GM19463 (cell line): ENCODE data around the gene TSC22D4.
A peak's percentile ranks its signal among the peaks of the same experiment; 100 is the strongest.
"Not testable (repeated sequence)": the region's sequence is repeated elsewhere in the genome, so short reads cannot be mapped to it uniquely, and the experiment has no call there.

Experiments
- ATAC-seq: cut with Tn5 transposase; IDR thresholded peaks from one replicate; pipeline ENCODE4 v1.9.1; 2021; ENCODE audit warnings: mild to moderate bottlenecking, moderate library complexity; ENCODE audit not compliant: unreplicated experiment

TSC22D4 gene

GRCh38 chr7:100447363-100447762 is 31.7 kb downstream of the TSC22D4 start:
- not testable (repeated sequence) for ATAC-seq

DNA sequence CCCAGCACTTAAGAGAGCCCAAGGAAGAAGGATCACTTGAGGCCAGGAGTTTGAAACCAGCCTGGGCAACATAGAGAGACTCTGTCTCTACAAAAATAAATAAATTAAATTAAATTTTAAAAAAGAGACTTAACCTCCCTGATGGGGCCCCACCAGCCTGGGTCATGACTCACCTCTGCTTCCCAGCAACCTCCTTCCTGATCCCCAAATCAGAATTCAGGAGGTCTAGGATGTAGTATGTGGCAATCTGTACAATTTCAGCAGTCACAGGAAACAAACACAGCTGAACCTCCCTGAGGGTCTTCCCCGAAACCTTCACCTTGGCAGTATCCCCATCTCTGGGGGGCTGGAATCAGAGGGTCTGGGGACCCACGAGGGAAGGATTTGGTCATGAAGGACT is 33.0 kb downstream of the TSC22D4 start:
- ATAC-seq, result no peak

- ATAC-seq, result no peak
These were observed 34.4 kb downstream of the TSC22D4 start for GRCh38 chr7:100444311-100445278.

- ATAC-seq, result no peak
These were observed 35.7 kb downstream of the TSC22D4 start for GRCh38 chr7:100443096-100443840.

GRCh38 chr7:100441641-100442535 is 37.1 kb downstream of the TSC22D4 start:
- no peak for ATAC-seq

GRCh38 chr7:100439244-100439643 is 39.8 kb downstream of the TSC22D4 start:
- ATAC-seq, result not testable (repeated sequence)

- not testable (repeated sequence) for ATAC-seq
These were observed 40.3 kb downstream of the TSC22D4 start for GRCh38 chr7:100438731-100439130.

- ATAC-seq, result no peak
These were observed 40.8 kb downstream of the TSC22D4 start for GRCh38 chr7:100438172-100438571.

DNA sequence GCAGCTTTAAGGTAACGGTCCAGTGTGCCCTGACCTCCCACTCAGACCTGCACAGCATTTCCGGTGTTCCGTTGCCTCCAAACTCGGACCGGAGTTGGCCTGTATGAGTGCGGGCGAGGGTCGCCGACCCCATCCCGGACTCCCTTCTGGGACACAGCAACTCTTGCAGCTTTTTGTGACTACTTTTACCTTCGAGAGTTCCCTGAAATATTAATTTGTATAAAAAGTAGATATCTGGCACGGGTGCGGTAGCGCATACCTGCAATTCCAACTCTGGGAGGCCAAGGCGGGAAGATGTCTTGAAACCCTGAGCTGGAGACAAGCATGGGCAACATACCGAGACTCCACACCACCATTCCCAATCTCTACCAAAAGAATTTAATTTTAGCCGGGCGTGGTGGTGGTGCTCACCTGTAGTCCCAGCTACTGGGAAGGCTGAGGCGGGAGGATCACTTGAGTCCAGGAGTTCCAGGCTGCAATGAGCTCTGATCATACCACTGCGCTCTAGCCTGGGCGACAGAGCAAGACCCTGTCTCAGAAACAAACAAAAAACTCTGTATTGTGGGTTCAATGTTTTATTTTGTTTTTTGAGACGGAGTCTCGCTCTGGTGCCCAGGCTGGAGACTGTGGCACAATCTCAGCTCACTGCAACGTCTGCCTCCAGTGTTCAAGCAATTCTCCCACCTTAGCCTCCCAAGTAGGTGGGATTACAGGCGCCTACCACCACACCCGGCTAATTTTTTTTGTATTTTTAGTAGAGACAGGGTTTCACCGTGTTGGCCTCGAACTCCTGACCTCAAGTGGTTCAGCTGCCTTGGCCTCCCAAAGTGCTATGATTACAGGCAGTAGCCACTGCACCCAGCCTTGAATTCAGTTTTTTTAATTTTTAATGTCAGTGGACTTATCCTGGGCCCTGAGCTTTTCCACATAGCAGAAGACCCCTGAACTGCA is 41.6 kb downstream of the TSC22D4 start:
- ATAC-seq, result no peak

DNA sequence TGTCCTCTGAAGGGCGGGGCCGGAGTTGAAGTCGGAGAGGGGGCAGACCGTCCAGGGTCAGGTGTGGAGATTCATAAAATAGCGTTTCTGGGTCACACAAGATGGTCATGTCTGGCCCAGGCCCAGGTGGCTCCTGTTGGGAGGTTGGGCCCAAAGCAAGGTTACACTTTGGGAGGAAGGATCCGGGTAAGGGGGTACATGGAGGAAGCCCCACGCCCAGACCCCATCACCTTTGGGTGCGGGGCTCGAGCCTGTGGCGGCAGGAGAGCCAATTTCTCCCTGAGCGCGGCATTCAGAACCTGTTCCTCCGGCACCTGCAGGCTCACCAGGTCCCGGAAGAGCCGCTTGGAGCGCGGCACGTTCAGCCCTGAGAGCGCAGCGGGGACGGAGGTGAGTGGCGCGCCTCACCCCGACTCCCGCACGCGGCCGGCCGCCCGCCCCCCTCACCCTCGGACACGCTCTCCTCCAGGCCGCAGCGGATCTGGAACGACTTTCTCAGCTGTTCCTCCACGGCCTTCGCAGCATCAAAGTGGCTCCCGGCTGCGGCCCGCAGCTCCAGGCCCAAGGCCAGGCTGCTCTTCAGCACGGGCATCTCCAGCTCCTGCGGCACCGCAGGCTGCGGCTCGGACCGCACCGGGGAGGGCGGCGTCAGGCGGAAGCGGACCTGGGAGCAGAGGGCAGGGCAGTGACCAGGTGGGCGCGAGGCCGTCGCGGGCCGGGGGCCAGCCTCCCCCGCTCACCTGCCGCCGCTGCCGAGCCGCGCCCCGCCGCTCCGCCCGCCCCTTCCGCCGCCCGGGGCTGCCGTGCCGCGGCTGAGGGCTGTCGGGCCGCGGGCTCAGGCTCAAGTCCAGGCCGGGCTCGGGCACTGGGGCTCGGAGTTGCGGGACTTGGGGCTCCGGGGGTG is 43.4 kb downstream of the TSC22D4 start:
- ATAC-seq, result peak; percentile 29

- no peak for ATAC-seq
These were observed 44.5 kb downstream of the TSC22D4 start for GRCh38 chr7:100434297-100435144.

DNA sequence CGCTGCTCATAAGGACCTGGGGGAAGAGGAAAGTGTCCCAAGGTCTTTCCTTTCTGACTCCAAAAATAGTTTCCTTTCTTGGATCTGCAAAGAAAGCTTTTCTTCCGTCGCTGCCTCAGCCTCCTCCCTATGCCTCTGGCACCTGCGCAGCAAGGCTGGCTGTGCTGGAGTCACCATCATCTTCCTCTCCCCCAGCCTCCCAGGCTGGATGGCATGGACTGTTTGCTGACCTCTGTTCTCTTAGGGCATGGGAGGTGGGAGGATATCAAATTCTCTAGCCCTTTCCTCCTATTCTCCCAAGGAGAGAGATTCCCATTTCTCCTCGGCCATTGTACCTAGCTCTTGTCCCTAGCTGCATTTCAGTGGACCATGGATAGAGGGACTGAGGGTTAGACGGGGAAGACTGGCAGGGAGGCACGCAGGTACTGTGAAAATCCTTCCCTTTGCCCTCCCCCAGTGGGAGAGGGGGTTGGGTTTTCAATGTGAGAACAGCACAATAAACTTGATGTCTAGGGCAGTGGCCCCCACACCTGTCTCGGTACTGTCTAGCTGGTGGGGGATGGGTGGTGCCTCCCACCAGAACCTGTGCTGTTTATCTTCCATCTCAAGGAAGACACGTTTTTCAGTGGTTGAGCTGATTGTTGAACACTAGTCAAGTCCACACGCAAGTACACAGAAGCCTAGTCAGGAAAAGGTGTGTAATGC is 45.3 kb downstream of the TSC22D4 start:
- no peak for ATAC-seq

- ATAC-seq, result no peak
These were observed 45.8 kb downstream of the TSC22D4 start for GRCh38 chr7:100433276-100433591.

DNA sequence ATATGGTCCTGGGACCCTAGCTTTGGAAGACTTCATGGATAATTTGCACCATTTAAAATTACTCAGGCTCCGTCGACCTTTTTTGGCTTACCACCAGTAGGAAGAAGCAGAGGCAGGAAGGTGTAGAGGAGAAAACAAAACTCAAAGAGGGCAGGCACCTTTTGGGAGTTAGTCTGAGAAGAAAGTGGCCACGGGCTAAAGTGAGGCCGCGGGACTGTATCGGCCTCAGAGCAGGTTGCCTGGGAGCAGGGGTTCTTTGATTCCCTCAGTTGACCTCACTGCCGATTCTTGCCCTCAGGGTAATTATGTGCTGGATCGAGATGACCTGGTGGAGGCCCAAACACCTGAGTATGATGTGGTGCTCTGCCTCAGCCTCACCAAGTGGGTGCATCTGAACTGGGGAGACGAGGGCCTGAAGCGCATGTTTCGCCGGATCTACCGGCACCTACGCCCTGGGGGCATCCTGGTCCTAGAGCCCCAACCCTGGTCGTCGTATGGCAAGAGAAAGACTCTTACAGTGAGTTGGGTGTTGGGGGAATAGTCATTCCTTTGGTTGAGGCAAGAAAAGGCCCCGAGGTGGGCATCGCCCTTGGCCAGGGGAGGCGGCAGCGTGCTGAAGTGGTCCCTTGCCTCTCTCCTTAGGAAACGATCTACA is 46.3 kb downstream of the TSC22D4 start:
- ATAC-seq, result no peak

GRCh38 chr7:100432053-100432452 is 47.0 kb downstream of the TSC22D4 start:
- ATAC-seq, result no peak

GRCh38 chr7:100431286-100431735 is 47.7 kb downstream of the TSC22D4 start:
- ATAC-seq, result no peak
